Keratinocyte (primary cell): ENCODE data around the gene HHIP. TPM values are rescaled to one million over a fixed set of nuclear protein-coding genes. Genes with fewer than 3 reads are reported as not detected.
A peak's percentile ranks its signal among the peaks of the same experiment; 100 is the strongest.

ENCODE experiments used
- DNase-seq: peaks from one replicate; pipeline ENCODE4 v3.0.0-alpha.2; 2011; ENCODE audit warnings: low read depth, missing footprints, low spot score
- FAIRE-seq: peaks from 2 replicates; lab custom pipeline; 2011; peaks lifted over from hg19 to GRCh38; lab: Jason Lieb, UNC
- H2AFZ ChIP-seq: 2 replicates; pipeline ENCODE4 v1.6.0; 2012; ENCODE audit warnings: low read length, control low read depth, inconsistent platforms; ENCODE audit not compliant: control insufficient read depth
- H3K27ac ChIP-seq: 2 replicates; pipeline ENCODE4 v1.5.1; 2011; ENCODE audit warnings: low read length; ENCODE audit not compliant: control insufficient read depth, insufficient read depth
- H3K27me3 ChIP-seq: 3 replicates; pipeline ENCODE4 v1.6.0; 2011; ENCODE audit warnings: low read length; ENCODE audit not compliant: control insufficient read depth, insufficient read depth; ENCODE audit errors: extremely low read depth
- H3K36me3 ChIP-seq, 2 experiments: 2 replicates in 1 of 2; 3 replicates in 1 of 2; pipeline ENCODE4 v1.5.1; 2011; ENCODE audit warnings: low read length in 2 of 2, mild to moderate bottlenecking in 1 of 2; ENCODE audit not compliant: control insufficient read depth in 2 of 2, insufficient read depth in 2 of 2; ENCODE audit errors: extremely low read depth in 1 of 2
- H3K4me1 ChIP-seq: 3 replicates; pipeline ENCODE4 v1.5.1; 2011; ENCODE audit warnings: low read length; ENCODE audit not compliant: control insufficient read depth, insufficient read depth; ENCODE audit errors: extremely low read depth
- H3K4me2 ChIP-seq: 3 replicates; pipeline ENCODE4 v1.6.0; 2011; ENCODE audit warnings: low read depth, low read length; ENCODE audit not compliant: control insufficient read depth, insufficient read depth; ENCODE audit errors: extremely low read depth
- H3K4me3 ChIP-seq, 3 experiments: fragments of 200-600 bp in 1 of 3; sonication (generic) in 1 of 3; 2 replicates in 2 of 3; 3 replicates in 1 of 3; pipeline ENCODE4 v1.5.1; 2011 to 2016; ENCODE audit warnings: low read length in 3 of 3, mild to moderate bottlenecking in 3 of 3, control low read depth in 2 of 3, inconsistent platforms in 1 of 3, low read depth in 1 of 3, mixed read lengths in 1 of 3, mixed run types in 1 of 3, moderate library complexity in 1 of 3; ENCODE audit not compliant: control insufficient read depth in 2 of 3, insufficient read depth in 2 of 3; ENCODE audit errors: extremely low read depth in 1 of 3
- H3K79me2 ChIP-seq: 2 replicates; pipeline ENCODE4 v1.6.0; 2012; ENCODE audit warnings: low read length; ENCODE audit not compliant: control insufficient read depth, insufficient read depth
- H3K9ac ChIP-seq: 3 replicates; pipeline ENCODE4 v1.6.0; 2011; ENCODE audit warnings: low read length; ENCODE audit not compliant: control insufficient read depth, insufficient read depth; ENCODE audit errors: extremely low read depth
- H3K9me1 ChIP-seq: 3 replicates; pipeline ENCODE4 v1.6.0; 2011; ENCODE audit warnings: low read length; ENCODE audit not compliant: control insufficient read depth, insufficient read depth; ENCODE audit errors: extremely low read depth
- H3K9me3 ChIP-seq: 2 replicates; pipeline ENCODE4 v1.5.1; 2012; ENCODE audit warnings: low read depth, low read length; ENCODE audit not compliant: control insufficient read depth
- H4K20me1 ChIP-seq: 3 replicates; pipeline ENCODE4 v1.6.0; 2011; ENCODE audit warnings: low read length; ENCODE audit not compliant: control insufficient read depth, insufficient read depth; ENCODE audit errors: extremely low read depth
- EZH2 ChIP-seq: IDR thresholded peaks from one replicate; pipeline ENCODE4 v1.6.1; 2012; ENCODE audit warnings: inconsistent platforms, mild to moderate bottlenecking, low read length, moderate library complexity
- dilution Hi-C: fragments of 300-500 bp; cut with MboI; formaldehyde crosslinking; loops from one replicate; pipeline ENCODE4 v1.7.0; 2020; ENCODE audit warnings: low sequenced_read_pairs; ENCODE audit not compliant: extremely low pct_ligation_motif_present
- polyA plus RNA-seq, 5 experiments: library from polyadenylated mRNA; depleted of rRNA in 3 of 5; stranded (reverse) in 3 of 5; stranded (forward) in 1 of 5; unstranded in 1 of 5; fragments of >200 nt; gene quantifications; 1 replicate in 1 of 5; 2 replicates in 3 of 5; 3 replicates in 1 of 5; pipeline versions ENCODE4 v1.2.1 to v1.2.3, GENCODE V29; 2011 to 2012; ENCODE audit warnings: missing spikeins in 2 of 5, low read depth in 1 of 5, low replicate concordance in 1 of 5
- TF ChIP-seq, protein P1 (sequence below), 3 experiments: IDR thresholded peaks in 1 of 3; conservative IDR thresholded peaks in 1 of 3; optimal IDR thresholded peaks in 1 of 3; 2 replicates in 2 of 3; 3 replicates in 1 of 3; pipeline versions ENCODE3 to v1.5.1; 2011; ENCODE audit warnings: low read length in 3 of 3, mild to moderate bottlenecking in 3 of 3, moderate library complexity in 2 of 3, control low read depth in 1 of 3, inconsistent platforms in 1 of 3; ENCODE audit not compliant: insufficient read depth in 2 of 3; ENCODE audit errors: extremely low read depth in 1 of 3

HHIP gene
- polyA plus RNA-seq, 1 donor (not counting 4 experiments of a cell fraction or from before 2014, with no cell fraction given): 0.20 TPM

- H3K4me2 ChIP-seq: no peak overlapping the region
- peaks cover 13% of the 10 kb centered on the region for H3K4me1 ChIP-seq
- no peaks in the 10 kb centered on the region for H3K79me2 ChIP-seq
- H3K27me3 ChIP-seq: no peaks in the 10 kb centered on the region
- H3K36me3 ChIP-seq: no peaks in the 10 kb centered on the region
- no peak overlapping the region for H2AFZ ChIP-seq
- H3K9me3 ChIP-seq: no peaks in the 10 kb centered on the region
- no peaks in the 10 kb centered on the region for H3K9me1 ChIP-seq
- no peak overlapping the region for H3K9ac ChIP-seq
- H3K27ac ChIP-seq: no peak overlapping the region
- no peak for FAIRE-seq
- dilution Hi-C loops: no loop called here
- TF ChIP-seq, protein P1, sequence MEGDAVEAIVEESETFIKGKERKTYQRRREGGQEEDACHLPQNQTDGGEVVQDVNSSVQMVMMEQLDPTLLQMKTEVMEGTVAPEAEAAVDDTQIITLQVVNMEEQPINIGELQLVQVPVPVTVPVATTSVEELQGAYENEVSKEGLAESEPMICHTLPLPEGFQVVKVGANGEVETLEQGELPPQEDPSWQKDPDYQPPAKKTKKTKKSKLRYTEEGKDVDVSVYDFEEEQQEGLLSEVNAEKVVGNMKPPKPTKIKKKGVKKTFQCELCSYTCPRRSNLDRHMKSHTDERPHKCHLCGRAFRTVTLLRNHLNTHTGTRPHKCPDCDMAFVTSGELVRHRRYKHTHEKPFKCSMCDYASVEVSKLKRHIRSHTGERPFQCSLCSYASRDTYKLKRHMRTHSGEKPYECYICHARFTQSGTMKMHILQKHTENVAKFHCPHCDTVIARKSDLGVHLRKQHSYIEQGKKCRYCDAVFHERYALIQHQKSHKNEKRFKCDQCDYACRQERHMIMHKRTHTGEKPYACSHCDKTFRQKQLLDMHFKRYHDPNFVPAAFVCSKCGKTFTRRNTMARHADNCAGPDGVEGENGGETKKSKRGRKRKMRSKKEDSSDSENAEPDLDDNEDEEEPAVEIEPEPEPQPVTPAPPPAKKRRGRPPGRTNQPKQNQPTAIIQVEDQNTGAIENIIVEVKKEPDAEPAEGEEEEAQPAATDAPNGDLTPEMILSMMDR (optimal IDR thresholded peaks at IDR 0.05 in 1 of 3, IDR thresholded peaks at IDR 0.05 in 1 of 3, conservative IDR thresholded peaks at IDR 0.05 in 1 of 3; ENCODE audit: extremely low read depth in 1 of 3, insufficient read depth in 2 of 3, low read length in 3 of 3): no peak
- TF ChIP-seq EZH2: no peak
- H4K20me1 ChIP-seq: no peaks in the 10 kb centered on the region
- no peak overlapping the region for H3K4me3 ChIP-seq
- peak; percentile 28 for DNase-seq
Measured at GRCh38 chr4:144714166-144714565, 68.2 kb downstream of the HHIP start.

- Histone ChIP-seq H3K9me3 (no peaks in the 10 kb centered on the region), H3K4me1 (peaks cover 3% of the 10 kb centered on the region), H3K9ac (no peak overlapping the region), H2AFZ (no peak overlapping the region), H3K27ac (no peak overlapping the region), H3K36me3 (no peaks in the 10 kb centered on the region), H4K20me1 (no peaks in the 10 kb centered on the region), H3K27me3 (no peaks in the 10 kb centered on the region), H3K79me2 (no peaks in the 10 kb centered on the region), H3K4me3 (no peak overlapping the region), H3K9me1 (no peaks in the 10 kb centered on the region), H3K4me2 (no peak overlapping the region)
- FAIRE-seq (no peak), DNase-seq (no peak)
- dilution Hi-C loops: no loop called here
- TF ChIP-seq EZH2: no peak
- TF ChIP-seq, protein P1 (optimal IDR thresholded peaks at IDR 0.05 in 1 of 3, IDR thresholded peaks at IDR 0.05 in 1 of 3, conservative IDR thresholded peaks at IDR 0.05 in 1 of 3; ENCODE audit: extremely low read depth in 1 of 3, insufficient read depth in 2 of 3, low read length in 3 of 3): no peak
Measured at GRCh38 chr4:144715230-144715629, 69.3 kb downstream of the HHIP start.
